LNCaP clone FGC (cell line): ENCODE results near the gene PDIA2.

Experiments used
- DNase-seq: peaks from one replicate; pipeline ENCODE4 v3.0.0-alpha.2; 2011; ENCODE audit warnings: low read depth
- H3K4me3 ChIP-seq: 2 replicates; pipeline ENCODE4 v1.5.1; 2011; ENCODE audit warnings: mild to moderate bottlenecking, low read depth, low read length, control low read depth
- TF ChIP-seq, protein P1 (sequence below): IDR thresholded peaks from 2 replicates; pipeline ENCODE4 v1.5.1; 2012; ENCODE audit warnings: mild to moderate bottlenecking; ENCODE audit not compliant: control insufficient read depth, insufficient read depth; ENCODE audit errors: extremely low read depth

PDIA2 gene

GRCh38 chr16:286491-287297 lies 3.7 kb downstream of the PDIA2 start:
- no peak for DNase-seq
- no peak overlapping the region for H3K4me3 ChIP-seq
- TF ChIP-seq, protein P1, sequence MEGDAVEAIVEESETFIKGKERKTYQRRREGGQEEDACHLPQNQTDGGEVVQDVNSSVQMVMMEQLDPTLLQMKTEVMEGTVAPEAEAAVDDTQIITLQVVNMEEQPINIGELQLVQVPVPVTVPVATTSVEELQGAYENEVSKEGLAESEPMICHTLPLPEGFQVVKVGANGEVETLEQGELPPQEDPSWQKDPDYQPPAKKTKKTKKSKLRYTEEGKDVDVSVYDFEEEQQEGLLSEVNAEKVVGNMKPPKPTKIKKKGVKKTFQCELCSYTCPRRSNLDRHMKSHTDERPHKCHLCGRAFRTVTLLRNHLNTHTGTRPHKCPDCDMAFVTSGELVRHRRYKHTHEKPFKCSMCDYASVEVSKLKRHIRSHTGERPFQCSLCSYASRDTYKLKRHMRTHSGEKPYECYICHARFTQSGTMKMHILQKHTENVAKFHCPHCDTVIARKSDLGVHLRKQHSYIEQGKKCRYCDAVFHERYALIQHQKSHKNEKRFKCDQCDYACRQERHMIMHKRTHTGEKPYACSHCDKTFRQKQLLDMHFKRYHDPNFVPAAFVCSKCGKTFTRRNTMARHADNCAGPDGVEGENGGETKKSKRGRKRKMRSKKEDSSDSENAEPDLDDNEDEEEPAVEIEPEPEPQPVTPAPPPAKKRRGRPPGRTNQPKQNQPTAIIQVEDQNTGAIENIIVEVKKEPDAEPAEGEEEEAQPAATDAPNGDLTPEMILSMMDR = no peak

GRCh38 chr16:287298-287811 lies 4.4 kb downstream of the PDIA2 start:
- no peak overlapping the region for H3K4me3 ChIP-seq
- TF ChIP-seq, protein P1 = peak; percentile 36
- no peak for DNase-seq

DNA sequence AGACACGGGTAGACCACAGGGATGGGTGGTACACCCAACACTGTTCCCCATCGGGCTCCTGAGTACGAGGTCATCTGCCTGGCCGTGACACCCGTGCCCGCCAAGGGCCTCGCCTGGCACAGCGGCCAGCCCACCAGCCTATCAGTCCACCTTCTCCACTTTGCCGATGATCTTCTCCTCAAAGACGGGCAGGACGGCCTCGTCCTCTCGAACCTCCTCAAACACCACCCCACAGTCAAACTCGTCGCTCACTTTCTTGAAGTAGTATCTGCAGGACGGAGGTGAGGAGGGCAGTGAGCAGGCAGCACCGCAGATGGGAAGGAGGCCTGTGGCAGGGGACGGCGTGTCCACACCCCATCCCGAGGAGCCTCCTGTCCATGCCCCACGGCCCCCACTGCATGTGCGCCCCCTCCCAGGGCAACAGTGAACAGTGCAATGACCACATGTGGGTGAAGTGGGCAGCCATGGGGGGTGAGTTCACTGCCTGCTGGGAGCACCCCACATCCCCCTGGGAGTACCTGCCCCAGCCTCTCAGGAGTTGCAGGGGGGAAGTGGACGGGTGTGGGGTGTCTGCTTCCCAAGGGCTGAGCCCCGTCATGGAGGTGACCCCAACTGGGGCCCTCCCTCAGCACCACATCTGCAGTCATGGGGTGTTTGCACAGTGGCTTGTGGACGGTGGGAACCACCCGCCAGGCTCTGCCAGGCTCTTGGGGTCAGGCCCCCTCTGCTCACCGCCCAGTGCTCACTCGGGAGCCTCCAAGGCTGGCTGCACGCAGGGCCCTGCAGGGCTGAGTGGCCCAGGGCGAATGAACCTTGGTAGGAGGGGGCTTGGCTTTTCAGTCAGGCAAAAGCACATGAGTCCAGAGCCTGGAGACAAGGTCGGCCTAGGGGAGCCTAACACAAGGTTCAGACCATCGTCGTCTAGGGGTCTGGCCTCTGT lies 5.3 kb downstream of the PDIA2 start:
- H3K4me3 ChIP-seq = no peak overlapping the region
- TF ChIP-seq, protein P1 = no peak
- no peak for DNase-seq

DNA sequence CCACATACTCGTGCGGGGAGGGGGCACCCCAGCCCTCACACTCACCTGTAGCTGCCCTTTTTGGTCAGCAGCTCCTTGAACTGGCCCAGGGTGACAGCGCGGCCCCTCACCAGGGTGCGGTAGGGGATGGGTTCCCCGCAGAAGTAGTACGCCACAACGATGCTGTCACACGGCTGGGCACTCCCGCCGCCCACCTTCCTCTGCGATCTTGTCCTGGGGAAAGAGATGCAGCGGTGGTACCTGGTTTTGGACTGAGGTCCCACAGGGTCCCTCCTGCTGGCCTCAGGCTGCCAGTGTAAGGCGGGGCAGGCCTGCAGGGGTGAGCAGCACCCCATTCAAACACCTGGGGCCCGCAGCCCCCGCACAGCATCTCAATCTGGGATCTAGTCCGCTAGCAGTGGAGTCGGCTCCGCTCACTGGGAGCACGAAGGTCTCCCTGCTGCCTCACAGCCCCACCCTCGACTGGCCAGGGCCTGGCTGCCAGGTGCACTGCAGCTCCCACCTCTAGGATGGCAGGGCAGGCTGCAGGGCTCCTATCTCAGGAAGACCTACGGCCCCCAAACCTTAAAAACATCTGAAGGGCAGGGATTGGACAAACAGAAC lies 6.5 kb downstream of the PDIA2 start:
- DNase-seq = no peak
- TF ChIP-seq, protein P1 = no peak
- H3K4me3 ChIP-seq = no peak overlapping the region

DNA sequence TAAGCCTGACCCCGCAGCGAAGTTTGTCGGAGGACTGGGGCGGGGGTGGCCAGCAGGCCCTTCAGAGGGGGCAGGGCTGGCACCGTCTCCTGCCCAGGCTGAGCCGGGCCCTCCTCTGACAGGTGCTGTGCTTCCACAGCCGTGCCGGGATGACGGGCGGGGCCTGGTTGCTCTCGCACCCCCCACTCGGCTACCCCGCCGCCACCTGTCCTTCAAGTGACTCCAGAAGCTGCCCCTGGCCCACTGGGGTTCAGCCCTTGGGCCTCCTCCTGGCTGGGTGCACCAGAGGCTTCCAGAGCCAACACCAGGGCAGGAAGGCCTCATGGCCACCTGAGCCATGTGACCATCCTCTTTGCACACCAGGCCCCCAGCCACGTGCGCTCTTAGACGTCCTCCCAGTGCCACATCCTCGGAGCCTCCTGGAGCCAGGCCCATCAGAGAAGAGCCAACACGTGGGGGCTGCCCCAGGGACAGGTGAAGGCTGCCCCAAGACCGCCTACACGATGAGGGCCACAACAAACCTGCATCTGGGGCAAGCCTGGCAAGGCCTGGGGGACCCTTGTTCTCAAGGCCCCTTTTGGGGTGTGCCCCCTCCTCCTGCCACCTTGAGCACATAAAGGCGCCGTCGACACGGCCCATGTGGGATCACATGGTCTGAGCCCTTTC lies 7.2 kb downstream of the PDIA2 start:
- TF ChIP-seq, protein P1 = no peak
- H3K4me3 ChIP-seq = no peak overlapping the region
- DNase-seq = no peak
